ENCODE measurements around the gene FPGS. TPM values are rescaled to one million over a fixed set of nuclear protein-coding genes. Genes with fewer than 3 reads are reported as not detected.
"Not testable (repeated sequence)": the region's sequence is repeated elsewhere in the genome, so short reads cannot be mapped to it uniquely, and the experiment has no call there.

FPGS gene
- polyA plus RNA-seq, 5 donors = 32.2 to 58.3 (median 44.3) TPM

GRCh38 chr9:127769929-127770582 is 32.6 kb upstream of the FPGS start:
- DNase-seq = no peak

GRCh38 chr9:127770583-127770904 is 32.1 kb upstream of the FPGS start:
- DNase-seq = no peak

GRCh38 chr9:127770905-127771569 is 31.6 kb upstream of the FPGS start:
- peak; percentile 97 for DNase-seq

- DNase-seq = no peak
Observed at GRCh38 chr9:127771570-127772189, 31.0 kb upstream of the FPGS start.

GRCh38 chr9:127772603-127773002 is 30.1 kb upstream of the FPGS start:
- DNase-seq = no peak

- DNase-seq = no peak
Observed at GRCh38 chr9:127773272-127773671, 29.4 kb upstream of the FPGS start.

- no peak for DNase-seq
Observed at GRCh38 chr9:127773981-127774380, 28.7 kb upstream of the FPGS start.

- no peak for DNase-seq
Observed at GRCh38 chr9:127776195-127776923, 26.3 kb upstream of the FPGS start.

- no peak for DNase-seq
Observed at GRCh38 chr9:127776924-127777289, 25.8 kb upstream of the FPGS start.

GRCh38 chr9:127777368-127777980 is 25.2 kb upstream of the FPGS start:
- DNase-seq = no peak

- no peak for DNase-seq
Observed at GRCh38 chr9:127778280-127779135, 24.2 kb upstream of the FPGS start, which contains the start of gene SH2D3C. Gene SH2D3C (minus strand): TSS chr9:127778666. CDS start chr9:127778627, 39 bp downstream.

GRCh38 chr9:127779136-127779981 is 23.3 kb upstream of the FPGS start:
- DNase-seq = no peak

GRCh38 chr9:127780126-127780885 is 22.4 kb upstream of the FPGS start:
- DNase-seq = no peak

GRCh38 chr9:127780909-127781308 is 21.8 kb upstream of the FPGS start:
- not testable (repeated sequence) for DNase-seq

GRCh38 chr9:127781806-127782205 is 20.9 kb upstream of the FPGS start:
- DNase-seq = no peak

- DNase-seq = no peak
Observed at GRCh38 chr9:127783111-127784008, 19.3 kb upstream of the FPGS start.

GRCh38 chr9:127785023-127785932 is 17.4 kb upstream of the FPGS start:
- peak; percentile 84 to 88 for DNase-seq
